Measurements from ENCODE around the gene ANP32B. TPM values are rescaled to one million over a fixed set of nuclear protein-coding genes. Genes with fewer than 3 reads are reported as not detected.

The ANP32B gene
- total RNA-seq, 4 donors from 2014 or later: 28.5 to 49.0 (median 48.5) TPM

DNA sequence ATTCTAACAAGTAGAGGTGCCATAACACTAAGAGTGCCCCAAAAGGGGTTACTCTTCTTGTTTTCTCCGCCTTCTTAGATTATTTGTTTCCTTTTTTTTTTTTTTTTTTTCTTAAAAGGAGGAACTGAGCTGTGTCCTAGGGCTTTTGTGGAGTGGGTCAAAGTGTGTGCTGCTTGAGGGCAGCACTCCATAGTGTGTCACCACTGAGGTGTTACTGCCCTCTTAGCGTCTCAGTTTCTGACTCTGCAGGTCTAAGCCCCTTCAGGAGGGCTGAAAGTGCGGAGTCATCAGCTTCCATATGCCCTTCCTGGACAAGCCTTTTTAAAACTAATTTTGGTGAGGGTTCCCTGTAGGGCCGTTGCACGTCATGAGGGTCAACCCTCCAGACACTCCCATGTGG is 60.8 kb downstream of the ANP32B start:
- TF ChIP-seq, protein P1, sequence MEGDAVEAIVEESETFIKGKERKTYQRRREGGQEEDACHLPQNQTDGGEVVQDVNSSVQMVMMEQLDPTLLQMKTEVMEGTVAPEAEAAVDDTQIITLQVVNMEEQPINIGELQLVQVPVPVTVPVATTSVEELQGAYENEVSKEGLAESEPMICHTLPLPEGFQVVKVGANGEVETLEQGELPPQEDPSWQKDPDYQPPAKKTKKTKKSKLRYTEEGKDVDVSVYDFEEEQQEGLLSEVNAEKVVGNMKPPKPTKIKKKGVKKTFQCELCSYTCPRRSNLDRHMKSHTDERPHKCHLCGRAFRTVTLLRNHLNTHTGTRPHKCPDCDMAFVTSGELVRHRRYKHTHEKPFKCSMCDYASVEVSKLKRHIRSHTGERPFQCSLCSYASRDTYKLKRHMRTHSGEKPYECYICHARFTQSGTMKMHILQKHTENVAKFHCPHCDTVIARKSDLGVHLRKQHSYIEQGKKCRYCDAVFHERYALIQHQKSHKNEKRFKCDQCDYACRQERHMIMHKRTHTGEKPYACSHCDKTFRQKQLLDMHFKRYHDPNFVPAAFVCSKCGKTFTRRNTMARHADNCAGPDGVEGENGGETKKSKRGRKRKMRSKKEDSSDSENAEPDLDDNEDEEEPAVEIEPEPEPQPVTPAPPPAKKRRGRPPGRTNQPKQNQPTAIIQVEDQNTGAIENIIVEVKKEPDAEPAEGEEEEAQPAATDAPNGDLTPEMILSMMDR (IDR thresholded peaks at IDR 0.05): no peak
- ATAC-seq (ENCODE audit: low FRiP score) (no peak), DNase-seq (ENCODE audit: low spot score) (no peak)

DNA sequence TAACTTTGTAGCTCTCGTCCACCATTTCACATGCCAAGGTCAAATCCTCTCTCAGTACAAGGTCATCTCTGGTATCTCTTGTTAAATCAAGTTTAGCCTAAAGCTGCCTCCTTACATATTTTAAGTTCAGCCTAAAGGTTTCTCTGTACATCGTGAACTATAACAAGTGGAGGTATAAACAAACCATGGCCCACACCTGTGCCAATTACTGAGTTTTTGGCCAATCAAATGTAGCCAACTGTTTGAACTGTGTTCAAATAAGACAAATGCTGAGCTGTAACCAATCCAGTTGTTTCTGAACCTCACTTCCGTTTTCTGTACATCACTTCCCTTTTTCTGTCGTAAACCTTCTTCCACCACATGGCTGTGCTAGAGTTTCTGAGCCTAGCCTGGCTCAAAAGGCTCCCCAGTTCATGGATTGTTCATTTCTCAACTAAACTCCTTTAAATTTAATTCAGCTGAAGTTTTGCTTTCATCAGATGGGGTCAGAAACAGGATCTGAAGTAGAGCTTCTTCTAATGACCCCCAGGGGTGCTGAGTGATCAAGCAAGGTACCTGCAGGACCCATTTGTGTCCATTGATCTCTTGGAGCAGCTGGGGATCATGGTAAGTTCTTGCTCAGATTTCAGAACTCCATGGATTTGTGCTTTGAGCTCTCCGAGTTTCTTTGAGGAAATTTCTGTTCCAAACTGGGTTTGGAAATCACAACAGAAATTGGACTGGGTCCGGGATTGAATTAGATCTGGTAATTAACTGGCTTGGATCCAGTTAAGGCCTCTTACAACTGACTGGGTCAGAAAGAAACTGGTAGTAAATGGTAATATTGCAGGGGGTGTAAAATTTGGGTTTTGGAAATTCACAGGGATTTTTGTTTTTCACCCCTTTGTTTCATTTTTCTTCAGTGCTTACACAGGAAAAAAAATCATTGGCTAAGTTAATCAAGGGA is 62.4 kb downstream of the ANP32B start:
- TF ChIP-seq, protein P1 (IDR thresholded peaks at IDR 0.05): no peak
- ATAC-seq (ENCODE audit: low FRiP score) (no peak), DNase-seq (ENCODE audit: low spot score) (no peak)

DNA sequence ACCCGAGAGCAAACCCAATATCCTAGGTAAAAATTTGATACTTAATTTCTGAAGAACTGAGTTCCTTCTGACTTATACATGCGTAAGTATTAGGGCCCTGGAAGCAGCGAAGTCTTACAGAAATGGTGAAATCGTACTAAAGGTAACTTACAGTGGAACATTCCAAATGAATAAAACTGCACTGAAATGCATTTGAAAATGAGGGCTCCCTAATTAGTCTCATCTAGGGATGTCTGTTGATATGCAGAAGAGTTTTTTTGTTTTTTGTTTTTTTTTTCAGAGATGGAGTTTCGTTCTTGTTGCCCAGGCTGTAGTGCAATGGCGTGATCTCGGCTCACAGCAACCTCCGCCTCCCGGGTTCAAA is 63.0 kb downstream of the ANP32B start:
- no peak for DNase-seq (ENCODE audit: low spot score)
- TF ChIP-seq, protein P1 (IDR thresholded peaks at IDR 0.05): no peak
- ATAC-seq (ENCODE audit: low FRiP score): no peak

DNA sequence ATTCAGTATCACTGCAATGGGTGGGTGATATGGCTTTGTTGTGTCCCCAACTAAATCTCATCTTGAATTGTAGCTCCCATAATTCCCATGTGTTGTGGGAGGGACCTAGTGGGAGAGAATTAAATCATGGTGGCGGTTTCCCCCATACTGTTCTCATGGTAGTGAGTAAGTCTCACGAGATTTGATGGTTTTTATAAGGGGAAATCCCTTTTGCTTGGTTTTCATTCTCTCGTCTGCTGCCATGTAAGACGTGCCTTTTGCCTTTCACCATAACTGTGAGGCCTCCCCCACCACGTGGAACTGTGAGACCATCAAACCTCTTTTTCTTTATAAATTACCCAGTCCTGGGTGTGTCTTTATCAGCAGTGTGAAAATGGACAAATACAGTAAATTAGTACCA is 63.9 kb downstream of the ANP32B start:
- ATAC-seq (ENCODE audit: low FRiP score) (no peak), DNase-seq (ENCODE audit: low spot score) (no peak)
- TF ChIP-seq, protein P1 (IDR thresholded peaks at IDR 0.05): no peak

DNA sequence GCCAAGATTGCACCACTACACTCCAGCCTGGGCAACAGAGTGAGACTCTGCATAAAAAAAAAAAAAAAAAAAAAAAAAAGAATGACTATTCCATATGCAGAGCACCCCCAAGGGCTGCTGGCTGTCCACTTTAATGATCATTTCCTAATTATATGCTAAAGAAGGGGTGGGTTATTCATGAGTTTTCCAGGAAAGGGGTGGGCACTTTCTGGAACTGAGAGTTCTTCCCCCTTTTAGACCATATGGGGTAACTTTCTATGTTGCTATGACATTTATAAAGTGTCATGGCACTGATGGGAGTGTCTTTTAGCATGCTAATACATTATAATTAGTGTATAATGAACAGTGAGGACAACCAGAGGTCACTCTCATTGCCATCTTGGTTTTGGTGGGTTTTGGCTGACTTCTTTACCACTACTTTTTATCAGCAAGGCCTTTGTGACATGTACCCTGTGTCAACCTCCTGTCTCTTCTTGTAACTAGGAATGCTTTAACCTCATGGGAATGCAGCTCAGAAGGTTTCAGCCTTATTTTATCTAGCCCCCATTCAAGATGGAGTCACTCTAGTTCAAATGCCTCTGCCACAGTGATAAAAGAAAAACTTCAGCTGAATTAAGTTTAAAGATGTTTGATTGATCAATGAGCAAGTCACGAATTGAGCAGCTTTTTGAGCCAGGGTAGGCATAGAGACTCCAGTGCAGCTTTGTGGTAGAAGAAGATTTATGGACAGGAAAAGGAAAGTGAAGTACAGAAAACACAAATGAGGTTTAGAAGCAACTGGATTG is 66.3 kb downstream of the ANP32B start:
- TF ChIP-seq, protein P1 (IDR thresholded peaks at IDR 0.05): no peak
- DNase-seq (ENCODE audit: low spot score) (no peak), ATAC-seq (ENCODE audit: low FRiP score) (no peak)

DNA sequence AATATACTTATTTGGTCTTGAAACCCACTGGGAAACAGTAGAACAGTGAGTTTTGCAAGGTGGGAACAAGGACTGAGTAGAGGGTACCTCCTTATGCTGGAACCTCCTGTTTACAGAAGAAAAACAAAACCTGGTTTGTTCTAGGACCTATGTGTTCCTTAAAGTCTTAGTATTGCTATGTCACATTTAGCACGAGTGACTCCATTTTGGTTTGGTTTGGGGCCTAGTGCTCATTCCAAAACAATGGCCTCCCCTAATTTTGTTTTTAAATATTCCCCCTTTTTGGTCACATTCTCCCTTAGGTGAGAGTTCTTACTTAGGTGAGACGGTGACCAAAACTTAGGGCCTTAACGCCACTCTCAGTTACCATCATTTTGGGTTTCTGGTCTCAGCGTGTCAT is 67.2 kb downstream of the ANP32B start:
- ATAC-seq (ENCODE audit: low FRiP score): no peak

More for the DNA sequence above, 67.2 kb downstream of the ANP32B start:
- TF ChIP-seq, protein P1 (IDR thresholded peaks at IDR 0.05): no peak
- no peak for DNase-seq (ENCODE audit: low spot score)

All from omental fat pad (tissue), 4 donors.